ENCODE results near the gene ZNF746.
"Not testable (repeated sequence)": the region's sequence is repeated elsewhere in the genome, so short reads cannot be mapped to it uniquely, and the experiment has no call there.

DNA sequence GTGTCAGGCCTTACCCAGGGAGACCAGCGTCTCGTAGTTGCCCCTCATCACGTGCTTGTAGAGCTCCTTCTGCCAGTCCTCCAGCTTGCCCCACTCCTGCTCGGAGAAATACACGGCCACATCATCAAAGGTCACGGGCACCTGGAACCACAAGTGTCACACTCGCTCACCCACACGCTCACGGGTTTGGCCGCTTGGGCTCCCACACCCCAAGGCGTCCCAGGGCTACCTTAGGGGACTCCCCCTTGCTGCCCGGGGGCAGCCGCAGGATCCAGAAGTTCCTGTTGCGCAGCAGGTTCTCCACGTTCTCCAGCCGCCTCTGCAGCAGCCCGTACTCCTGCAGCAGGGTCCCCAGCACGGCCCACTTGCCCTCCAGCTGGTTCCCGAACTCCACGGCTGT, 3.6 kb downstream of the ZNF746 start:
- TF ChIP-seq CTCF, POLR2A (IDR thresholded peaks at IDR 0.05): not testable (repeated sequence)

Data from heart left ventricle (tissue), 13 donors.